HG03196 (cell line): Measurements from ENCODE around the gene COPE.
"Not testable (repeated sequence)": the region's sequence is repeated elsewhere in the genome, so short reads cannot be mapped to it uniquely, and the experiment has no call there.

Experiments
- ATAC-seq: cut with Tn5 transposase; IDR thresholded peaks from one replicate; pipeline ENCODE4 v1.9.1; 2021; ENCODE audit not compliant: unreplicated experiment

COPE gene

GRCh38 chr19:18908917-18909619 lies 10.1 kb downstream of the COPE start:
- ATAC-seq, result no peak

GRCh38 chr19:18906605-18907519 lies 12.3 kb downstream of the COPE start:
- ATAC-seq, result no peak

DNA sequence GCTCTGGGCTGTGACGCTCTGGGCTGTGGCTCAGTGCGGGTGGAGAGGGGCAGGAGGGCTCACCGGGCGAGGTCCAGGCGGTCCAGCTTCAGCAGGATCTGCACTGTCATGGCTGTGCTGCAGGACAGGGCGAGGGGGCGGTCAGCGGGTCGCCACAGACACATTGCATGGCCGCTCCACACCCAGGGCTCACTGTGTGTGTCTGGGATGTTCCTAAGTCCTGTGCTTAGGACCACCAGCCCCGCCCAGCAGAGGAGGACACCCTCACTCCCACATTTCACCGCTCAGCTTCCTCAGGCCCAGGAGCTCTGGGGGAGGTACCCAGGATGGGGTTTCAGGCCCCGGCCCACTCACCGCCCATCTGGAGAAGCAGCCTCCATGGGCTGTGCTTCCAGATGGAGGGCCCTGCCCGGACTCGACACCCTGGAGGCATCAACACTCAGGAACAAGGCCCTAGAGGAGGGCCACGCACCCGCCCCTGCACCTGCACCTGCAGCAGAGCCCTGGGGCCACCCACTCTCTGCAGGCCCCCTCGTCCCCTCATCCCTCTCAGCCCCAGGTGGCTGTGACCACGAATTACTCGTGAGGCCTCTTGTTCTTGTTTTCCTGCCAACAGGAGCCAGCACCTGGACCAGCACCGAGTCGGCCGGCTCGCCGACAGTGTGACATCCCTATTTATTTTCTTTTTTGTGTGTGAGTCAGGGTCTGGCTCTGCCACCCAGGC lies 13.5 kb downstream of the COPE start:
- no peak for ATAC-seq

GRCh38 chr19:18905058-18905456 lies 14.1 kb downstream of the COPE start:
- ATAC-seq, result no peak

- no peak for ATAC-seq
Measured at GRCh38 chr19:18904334-18905057, 14.7 kb downstream of the COPE start.

DNA sequence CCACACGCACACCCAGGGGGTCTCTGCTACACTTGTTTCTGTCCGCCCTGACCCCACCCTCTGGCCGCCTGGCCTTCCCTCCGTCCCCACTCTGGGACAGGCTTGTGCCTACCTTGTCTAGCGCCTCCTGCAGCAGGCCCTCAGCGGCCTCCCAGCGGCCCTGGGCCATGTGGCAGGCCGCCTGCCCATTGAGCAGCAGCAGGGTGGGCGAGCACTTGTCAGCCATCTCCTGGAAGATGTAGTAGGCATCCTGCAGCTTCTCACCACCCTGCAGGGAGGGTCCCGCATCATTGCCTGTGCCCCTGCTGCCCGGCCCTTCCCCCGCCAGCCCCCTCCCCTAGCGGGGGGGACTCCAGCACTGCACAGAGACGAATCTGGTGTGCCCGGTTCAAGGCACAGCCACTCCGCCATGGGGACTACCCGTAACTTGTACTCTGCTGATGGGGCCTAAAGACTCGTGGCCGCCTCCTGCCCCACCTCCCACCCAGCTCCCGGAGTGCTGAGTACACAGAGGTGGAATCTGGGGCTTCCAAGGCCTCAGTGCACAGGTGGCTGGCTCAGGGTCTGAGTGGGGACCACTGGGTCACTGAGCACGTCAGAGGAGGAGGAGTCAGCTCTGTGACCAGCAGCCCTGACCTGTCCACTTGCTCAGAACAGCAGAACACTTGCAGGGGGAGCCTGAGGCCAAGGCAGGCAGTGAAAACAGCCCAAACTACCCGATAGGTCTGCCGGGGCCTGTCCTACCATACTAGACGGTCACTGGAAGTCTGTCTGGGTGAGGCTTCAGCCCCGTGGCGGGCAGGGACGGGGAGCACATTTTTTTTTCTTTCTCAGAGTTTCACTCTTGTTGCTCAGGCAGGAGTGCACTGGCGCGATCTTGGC lies 15.8 kb downstream of the COPE start:
- ATAC-seq, result no peak

DNA sequence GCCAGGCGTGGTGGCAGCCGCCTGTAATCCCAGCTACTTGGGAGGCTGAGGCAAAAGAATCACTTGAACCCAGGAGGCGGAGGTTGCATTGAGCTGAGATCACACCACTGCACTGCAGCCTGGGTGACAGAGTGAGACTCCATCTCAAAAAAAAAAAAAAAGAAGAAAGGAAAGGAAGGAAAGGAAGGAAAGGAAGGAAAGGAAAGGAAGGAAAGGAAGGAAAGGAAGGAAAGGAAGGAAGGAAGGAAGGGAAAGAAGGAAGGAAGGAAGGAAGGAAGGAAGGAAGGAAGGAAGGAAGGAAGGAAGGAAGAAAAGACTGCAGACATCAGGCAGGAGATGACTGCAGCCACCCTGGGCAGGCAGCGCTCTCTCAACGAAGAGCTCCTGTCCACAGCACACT lies 16.7 kb downstream of the COPE start:
- ATAC-seq, result not testable (repeated sequence)

DNA sequence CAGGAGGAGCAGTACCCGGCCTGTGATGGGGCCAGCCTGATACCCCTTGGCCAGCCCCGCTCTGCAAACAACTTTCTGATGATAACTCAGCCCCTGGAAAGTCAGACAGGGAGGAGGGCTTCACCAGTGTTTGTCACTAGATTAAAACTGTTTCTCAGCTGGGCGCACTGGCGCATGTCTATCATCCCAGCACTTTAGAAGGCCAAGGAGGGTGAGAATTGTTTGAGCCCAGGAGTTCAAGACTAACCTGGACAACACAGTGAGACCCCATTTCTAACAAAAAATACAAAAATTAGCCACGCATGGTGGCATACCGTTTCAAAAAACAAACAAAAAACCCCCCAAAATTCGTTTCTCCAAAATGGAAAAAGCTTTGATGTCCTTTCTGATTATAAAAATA lies 17.7 kb downstream of the COPE start:
- ATAC-seq, result no peak

DNA sequence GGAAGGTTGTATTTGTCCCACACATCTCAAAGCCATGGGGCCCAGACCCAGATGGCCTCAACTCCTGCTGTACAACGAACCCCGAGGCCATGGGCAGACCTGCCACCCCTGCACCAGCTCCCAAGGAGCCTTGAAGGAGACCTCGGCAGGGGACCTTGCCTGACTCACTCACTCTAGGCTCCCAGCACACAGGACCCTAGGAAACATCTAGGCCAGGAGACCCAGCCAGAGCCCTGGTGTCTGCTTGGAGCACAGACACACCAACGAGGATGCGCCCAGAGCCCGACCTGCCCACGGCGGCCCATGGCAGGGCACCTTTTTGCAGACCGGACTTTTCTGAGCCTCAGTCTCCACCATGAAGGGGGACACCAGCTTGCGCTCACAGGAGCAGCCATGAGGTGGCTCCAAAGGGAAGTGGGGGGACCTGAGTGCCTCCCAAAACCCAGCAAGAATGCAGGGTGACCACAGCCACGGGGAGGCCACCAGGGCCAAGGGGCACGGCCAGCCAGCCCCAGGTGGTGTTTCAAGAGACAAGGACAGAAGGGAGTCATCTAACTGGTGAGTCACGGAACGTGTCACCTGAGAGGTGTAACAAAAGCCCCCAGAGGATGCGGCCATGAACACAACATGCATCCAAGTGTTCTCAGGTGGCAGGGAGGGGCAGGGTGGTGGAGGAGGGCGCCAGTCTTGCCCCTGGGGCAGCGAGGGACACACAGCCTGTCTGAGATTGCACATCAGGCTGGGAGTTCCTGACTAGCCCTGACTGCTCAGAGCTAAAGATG lies 18.3 kb downstream of the COPE start:
- no peak for ATAC-seq

- no peak for ATAC-seq
Measured at GRCh38 chr19:18899624-18900560, 19.3 kb downstream of the COPE start.

DNA sequence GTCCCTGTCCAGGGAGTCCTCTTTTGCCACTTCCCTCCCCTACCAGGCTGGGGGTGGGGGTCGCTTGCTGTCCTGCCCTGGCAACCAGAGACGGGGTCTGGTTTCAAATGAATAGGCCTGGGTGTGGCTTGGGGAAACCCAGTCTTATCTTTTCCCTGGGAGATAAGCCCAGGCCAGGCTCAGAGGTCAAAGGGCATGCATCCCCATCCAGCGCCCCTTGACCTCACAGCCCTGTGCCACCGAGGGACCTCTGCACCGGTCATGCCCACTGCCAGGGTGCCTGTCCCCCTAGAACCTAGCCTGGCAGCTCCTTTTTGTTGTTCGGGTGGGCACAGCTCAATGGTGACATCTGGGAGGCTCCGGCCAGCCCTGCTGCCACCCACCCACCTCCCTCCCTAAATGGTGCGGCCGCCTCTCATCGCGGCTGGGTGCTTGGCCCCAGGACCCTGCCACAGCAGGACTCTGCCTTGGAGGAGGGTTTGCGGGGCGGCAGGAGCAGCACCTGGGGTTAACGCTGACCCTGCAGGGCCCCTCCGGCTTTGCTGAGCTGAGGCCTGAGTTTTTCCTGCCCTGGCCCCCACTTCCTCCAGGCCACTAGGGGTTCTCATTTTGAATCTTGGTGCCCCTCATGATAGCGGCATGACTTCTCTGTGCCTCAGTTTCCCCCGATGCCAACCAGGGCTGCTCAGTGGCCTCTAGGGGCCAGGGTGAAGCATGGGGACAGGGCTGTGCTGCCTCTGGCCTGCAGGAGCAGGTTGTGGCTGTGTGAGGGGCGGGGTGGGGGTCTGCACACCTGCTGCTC lies 20.4 kb downstream of the COPE start:
- no peak for ATAC-seq

DNA sequence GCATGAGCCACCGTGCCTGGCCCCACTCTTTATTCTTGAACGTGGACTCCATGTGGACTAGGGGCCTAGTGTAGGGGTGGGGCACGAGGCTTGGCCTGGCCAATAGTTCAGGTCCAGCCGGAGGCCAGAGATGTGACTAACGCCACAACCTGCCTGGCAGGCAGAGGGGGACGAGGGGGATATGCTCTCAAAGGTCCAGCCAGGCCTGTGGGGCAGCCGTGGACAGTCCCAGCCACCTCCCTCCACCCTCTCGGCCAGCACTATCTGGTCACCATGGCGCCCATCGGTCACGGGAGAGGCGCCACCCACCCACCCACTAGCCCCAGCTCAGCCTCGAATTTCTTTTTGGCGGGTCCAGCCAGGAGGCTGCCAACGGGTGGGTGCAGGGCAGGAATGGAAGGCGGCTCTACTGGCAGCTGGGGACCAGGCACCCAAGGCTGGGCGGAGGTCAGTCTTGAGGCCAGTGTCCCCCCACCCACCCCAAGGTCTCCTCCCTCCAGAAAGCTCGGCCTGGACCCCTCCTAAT lies 21.0 kb downstream of the COPE start:
- ATAC-seq, result no peak

DNA sequence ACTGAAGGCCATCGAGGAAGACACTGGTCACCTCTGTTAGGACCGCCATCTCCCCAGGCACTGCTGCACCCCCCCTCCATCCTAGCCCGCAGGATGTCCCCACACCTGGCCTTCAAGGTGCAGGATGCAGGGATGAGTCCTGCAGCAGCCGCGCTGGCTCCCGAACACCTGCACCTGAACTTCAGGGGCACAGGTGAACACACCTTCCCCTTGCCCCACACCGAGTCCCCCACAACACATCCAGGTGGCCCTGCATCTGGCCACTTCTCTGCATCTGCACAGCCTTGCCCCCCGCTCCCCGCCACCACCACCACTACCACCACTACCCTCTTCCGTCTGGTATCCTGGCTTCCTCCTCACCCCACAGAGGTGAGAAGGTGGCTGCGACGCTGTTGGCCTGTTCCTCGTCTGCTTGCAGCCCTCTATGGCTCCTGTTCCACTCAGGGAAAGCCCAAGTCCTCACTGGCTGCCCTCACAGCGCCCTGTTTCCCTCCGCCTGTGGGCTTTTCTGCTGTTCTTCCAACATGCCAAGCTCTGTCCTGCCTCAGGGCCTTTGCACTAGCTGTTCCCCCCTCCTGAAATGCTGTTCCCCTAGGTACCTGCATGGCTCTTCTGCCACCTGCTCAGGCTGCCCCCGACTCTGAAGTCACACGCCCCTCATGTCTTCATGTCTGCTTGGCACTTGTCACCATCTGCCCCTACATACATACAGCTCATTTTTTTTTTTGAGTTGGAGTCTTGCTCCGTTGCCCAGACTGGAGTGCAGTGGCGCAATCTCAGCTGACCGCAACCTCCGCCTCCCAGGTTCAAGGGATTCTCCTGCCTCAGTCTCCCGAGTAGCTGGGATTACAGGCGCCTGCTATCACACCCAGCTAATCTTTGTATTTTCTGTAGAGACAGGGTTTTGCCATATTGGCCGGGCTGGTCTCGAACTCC lies 21.8 kb downstream of the COPE start:
- ATAC-seq, result no peak

DNA sequence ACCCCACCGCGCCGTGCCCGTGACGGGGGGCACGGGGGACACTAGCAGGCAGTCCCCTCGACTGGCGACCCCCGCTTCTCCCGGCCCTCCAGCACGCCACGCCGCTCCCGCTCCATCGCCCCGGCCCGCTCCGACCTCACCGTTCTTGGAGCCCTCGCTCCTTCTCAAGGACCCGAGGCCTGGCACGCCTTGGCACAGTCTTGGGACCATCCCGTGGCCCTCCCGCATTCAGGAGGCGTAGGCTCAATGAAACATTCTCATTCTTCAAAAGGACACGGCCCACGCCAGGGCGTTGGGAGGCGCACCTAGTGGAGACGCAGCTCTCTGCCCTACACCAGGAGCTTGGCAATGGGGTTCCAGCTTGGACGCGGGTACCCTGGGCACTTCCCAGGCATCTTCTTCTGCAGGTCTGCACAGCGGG lies 22.8 kb downstream of the COPE start:
- no peak for ATAC-seq

DNA sequence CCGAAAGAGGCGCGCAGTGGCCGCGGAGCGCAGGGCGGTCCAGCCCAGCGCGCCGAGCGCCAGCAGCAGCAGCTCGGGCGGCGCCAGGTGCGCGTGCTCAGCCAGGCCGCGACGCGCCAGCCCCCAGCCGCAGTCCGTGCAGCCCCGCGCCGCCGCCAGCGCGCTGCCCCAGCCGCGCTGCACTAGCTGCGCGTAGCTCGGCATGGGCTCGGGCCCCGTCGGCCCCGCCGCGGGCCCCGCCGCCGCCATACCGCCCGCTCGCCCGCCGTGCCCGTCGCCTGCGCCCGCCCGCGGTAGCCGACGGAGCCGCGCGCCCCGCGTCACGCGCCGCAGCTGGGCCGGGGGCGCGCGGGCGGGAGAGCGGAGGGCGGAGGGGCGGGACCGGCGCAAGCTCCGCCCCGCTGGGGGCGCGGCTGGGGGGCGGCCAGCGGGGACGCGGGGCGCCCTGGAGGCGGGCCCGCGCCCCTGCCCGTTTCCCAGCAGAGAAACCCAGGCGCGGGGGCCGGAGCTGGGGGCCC lies 23.3 kb downstream of the COPE start, which contains the start of gene CERS1:
TSS of gene CERS1 (minus strand) at position 335 of the 518 bp plus-strand sequence. CDS start at position 249, 86 bp downstream.
- ATAC-seq, result no peak
